ACC112 (cell line): ENCODE results near the gene C1orf198.
A peak's percentile ranks its signal among the peaks of the same experiment; 100 is the strongest.

ENCODE experiments used
- H2AFZ ChIP-seq: fragments of 200-600 bp; sonication (generic); one replicate; pipeline ENCODE4 v1.6.0; 2017; ENCODE audit warnings: antibody characterized with exemption, low read length; ENCODE audit not compliant: unreplicated experiment
- H3K27ac ChIP-seq: fragments of 200-600 bp; sonication (generic); 2 replicates; pipeline ENCODE4 v1.5.1; 2014; ENCODE audit warnings: low read depth, mild to moderate bottlenecking, antibody characterized with exemption, low read length, moderate library complexity
- H3K27me3 ChIP-seq: fragments of 200-600 bp; sonication (generic); 2 replicates; pipeline ENCODE4 v1.6.1; 2014; ENCODE audit warnings: mild to moderate bottlenecking, antibody characterized with exemption, low read length, moderate library complexity, mixed read lengths; ENCODE audit not compliant: insufficient read depth
- H3K36me3 ChIP-seq: fragments of 200-600 bp; sonication (generic); 2 replicates; pipeline ENCODE4 v1.6.1; 2016; ENCODE audit warnings: mild to moderate bottlenecking, antibody characterized with exemption, low read length, moderate library complexity, mixed read lengths; ENCODE audit not compliant: insufficient read depth
- H3K4me1 ChIP-seq: fragments of 200-600 bp; sonication (generic); one replicate; pipeline ENCODE4 v1.6.1; 2016; ENCODE audit warnings: low read length, mixed read lengths; ENCODE audit not compliant: insufficient read depth, unreplicated experiment, control insufficient read depth
- H3K4me3 ChIP-seq: fragments of 200-600 bp; sonication (generic); 2 replicates; pipeline ENCODE4 v1.5.1; 2014; ENCODE audit warnings: mild to moderate bottlenecking, low read depth, low read length
- H3K79me2 ChIP-seq: fragments of 200-600 bp; sonication (generic); one replicate; pipeline ENCODE4 v1.6.0; 2016; ENCODE audit warnings: low read length; ENCODE audit not compliant: control insufficient read depth, unreplicated experiment, insufficient read depth

Gene C1orf198

GRCh38 chr1:230869500-230869899 lies 1.2 kb upstream of the C1orf198 start:
- H3K4me3 ChIP-seq: peak overlapping the region; percentile 71
- peaks cover 23% of the 10 kb centered on the region for H3K4me1 ChIP-seq
- no peaks in the 10 kb centered on the region for H3K36me3 ChIP-seq
- peak overlapping the region; percentile 28 for H3K27ac ChIP-seq
- H3K27me3 ChIP-seq: no peaks in the 10 kb centered on the region
- H2AFZ ChIP-seq: peak overlapping the region; percentile 65
- peaks cover 26% of the 10 kb centered on the region for H3K79me2 ChIP-seq

GRCh38 chr1:230868736-230869385 lies 540 bp upstream of the C1orf198 start:
- Histone ChIP-seq H3K36me3 (no peaks in the 10 kb centered on the region), H3K27ac (peak overlapping the region; percentile 28), H3K4me3 (peak overlapping the region; percentile 71), H3K79me2 (peaks cover 30% of the 10 kb centered on the region), H3K27me3 (no peaks in the 10 kb centered on the region), H3K4me1 (peaks cover 23% of the 10 kb centered on the region), H2AFZ (peak overlapping the region; percentile 65)

DNA sequence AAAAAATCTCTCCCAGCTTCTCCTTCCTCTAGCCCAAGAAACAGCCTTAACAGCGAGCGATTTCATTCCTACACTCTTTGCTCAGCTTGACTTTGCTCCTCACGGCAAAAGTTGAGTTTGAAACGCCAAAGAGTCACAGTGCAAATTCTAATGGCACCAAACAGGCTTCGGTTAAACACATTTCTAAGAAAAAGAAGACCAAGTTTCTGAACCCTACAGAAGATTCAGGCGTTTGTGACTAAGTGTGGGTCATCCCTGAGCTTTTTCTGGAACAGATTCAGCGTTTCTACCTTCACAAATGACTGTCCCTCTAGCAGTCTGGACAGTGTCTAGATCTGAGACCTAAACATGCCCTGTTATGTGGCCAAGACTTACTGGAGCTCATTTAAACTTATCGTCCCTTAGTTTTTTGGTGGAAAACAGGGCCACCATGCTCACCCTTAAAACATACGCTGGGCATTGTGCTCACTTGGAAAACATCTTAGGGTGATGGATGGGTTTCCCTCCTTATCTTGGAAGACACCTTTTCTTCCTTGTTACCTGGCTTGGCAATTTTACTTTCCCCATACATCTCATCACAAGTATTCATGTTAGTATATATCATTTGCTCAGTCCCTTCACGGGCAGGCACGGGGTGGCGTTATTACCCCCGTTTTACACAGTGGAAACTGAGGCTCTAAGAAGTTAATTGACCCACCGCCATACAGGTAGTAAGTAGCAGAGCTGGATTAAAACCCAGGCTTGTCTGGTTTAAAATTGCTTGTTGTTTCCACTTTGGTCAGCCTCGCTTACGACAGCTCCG lies 1.0 kb downstream of the C1orf198 start:
- no peaks in the 10 kb centered on the region for H3K27me3 ChIP-seq
- peak overlapping the region; percentile 93 for H2AFZ ChIP-seq
- no peaks in the 10 kb centered on the region for H3K36me3 ChIP-seq
- peaks cover 30% of the 10 kb centered on the region for H3K4me1 ChIP-seq
- H3K27ac ChIP-seq: peak overlapping the region; percentile 54
- peaks cover 39% of the 10 kb centered on the region for H3K79me2 ChIP-seq
- peak overlapping the region; percentile 87 for H3K4me3 ChIP-seq

DNA sequence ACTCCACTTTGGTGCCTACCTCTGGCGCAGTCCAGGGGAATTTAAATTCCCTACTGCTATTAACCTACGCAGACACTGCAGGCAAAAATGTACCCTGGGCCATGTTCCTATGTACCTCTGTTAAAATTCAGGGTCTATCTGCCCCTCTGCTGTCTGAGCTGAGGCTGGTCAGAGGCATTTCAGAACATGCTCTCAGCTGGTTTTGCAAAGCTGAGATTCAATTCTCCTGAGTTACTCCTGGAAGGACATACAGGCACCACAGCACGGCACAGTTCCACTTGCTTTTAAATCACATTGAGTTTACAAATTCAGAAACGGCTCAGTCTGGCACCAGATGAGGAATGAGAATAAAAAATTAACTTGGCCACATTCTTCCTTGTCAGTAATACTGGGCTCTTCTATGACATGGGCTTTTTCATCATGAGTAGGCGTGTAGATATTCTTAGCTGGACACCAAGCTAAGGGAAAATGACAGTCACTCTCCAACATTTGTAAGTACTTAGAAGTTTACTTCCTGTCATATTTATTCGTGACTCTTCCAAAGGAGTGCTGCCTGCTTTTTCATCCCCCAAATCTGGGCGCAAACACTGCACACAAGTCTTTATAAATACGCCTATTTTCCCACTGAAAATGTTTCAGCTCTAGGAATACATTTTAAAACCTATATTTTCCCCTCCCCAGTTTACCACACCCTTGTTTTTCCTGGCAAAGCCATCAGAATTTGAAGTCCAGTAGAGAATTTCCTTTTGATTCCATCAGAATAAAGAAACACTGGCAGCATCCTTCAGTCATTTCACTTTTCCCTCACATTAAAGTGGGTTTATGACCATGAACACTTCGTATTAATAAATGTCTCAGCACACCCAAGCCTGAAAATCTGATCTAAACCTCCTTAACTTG lies 1.9 kb downstream of the C1orf198 start:
- Histone ChIP-seq H3K4me1 (peaks cover 31% of the 10 kb centered on the region), H3K79me2 (peaks cover 45% of the 10 kb centered on the region), H3K4me3 (peak overlapping the region; percentile 87), H3K27ac (peak overlapping the region; percentile 54), H3K36me3 (no peaks in the 10 kb centered on the region), H2AFZ (peak overlapping the region; percentile 93), H3K27me3 (no peaks in the 10 kb centered on the region)

DNA sequence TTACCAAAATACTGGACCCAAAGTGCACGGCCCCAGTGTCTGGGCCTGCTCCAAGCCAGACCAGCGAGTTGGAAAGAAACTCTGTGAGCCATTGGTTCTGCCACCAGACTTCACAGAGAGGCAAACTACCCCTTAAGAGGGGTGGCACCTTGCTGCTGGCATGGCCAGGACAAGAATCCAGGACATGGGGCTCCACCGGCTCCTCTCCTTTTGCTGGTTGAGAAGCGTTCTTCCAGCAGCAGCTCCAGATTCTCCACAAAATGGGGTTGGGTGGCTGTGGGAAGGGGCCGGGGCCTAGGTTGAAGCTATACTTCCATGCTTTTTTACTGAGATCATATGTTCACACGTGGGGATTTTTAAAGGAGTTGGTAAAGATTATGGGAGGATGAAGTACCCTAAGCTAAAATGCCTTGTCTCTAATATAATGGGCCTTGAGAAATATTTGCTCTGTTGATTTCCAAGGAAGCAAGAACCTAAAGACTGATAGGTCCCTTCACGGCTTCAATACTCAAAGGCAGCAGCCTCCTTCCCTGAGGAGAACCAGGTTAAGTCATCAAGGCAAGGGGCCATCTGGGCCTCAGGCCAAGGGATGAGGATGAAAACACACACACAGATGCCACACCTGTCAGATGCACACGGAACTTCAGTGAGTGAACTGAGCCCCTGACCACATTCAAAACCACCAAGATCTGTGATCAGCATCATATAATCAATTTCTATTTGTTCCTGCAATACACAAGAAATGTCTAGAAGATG lies 3.1 kb downstream of the C1orf198 start:
- Histone ChIP-seq H3K4me1 (peaks cover 31% of the 10 kb centered on the region), H3K27ac (no peak overlapping the region), H2AFZ (no peak overlapping the region), H3K27me3 (no peaks in the 10 kb centered on the region), H3K4me3 (no peak overlapping the region), H3K79me2 (peaks cover 56% of the 10 kb centered on the region), H3K36me3 (no peaks in the 10 kb centered on the region)

DNA sequence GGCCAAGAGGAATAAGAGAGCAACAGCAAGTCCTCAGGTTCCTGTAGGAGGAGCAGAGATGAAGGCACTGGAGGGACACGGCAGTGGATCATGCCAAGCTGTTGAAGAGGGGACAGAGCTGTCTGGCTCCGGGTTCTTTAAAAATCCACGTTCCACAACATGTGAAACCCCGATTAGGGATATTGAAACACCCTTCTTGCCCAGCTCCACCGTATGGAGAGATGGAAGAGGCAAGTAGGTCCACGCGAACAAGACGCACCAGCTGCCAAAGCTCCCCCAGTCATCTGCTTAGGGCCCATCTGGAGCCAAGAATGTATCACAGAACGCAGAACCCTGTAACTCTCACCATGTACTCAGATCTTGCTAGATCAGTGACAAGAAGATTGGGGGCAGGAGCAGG lies 3.9 kb downstream of the C1orf198 start:
- Histone ChIP-seq H3K36me3 (no peaks in the 10 kb centered on the region), H2AFZ (no peak overlapping the region), H3K4me3 (no peak overlapping the region), H3K27ac (no peak overlapping the region), H3K79me2 (peaks cover 58% of the 10 kb centered on the region), H3K27me3 (no peaks in the 10 kb centered on the region), H3K4me1 (peaks cover 24% of the 10 kb centered on the region)

GRCh38 chr1:230863449-230863848 lies 4.9 kb downstream of the C1orf198 start:
- H3K79me2 ChIP-seq: peaks cover 59% of the 10 kb centered on the region
- peaks cover 18% of the 10 kb centered on the region for H3K4me1 ChIP-seq
- H3K27ac ChIP-seq: no peak overlapping the region
- no peak overlapping the region for H2AFZ ChIP-seq
- H3K27me3 ChIP-seq: no peaks in the 10 kb centered on the region
- no peaks in the 10 kb centered on the region for H3K36me3 ChIP-seq
- no peak overlapping the region for H3K4me3 ChIP-seq

DNA sequence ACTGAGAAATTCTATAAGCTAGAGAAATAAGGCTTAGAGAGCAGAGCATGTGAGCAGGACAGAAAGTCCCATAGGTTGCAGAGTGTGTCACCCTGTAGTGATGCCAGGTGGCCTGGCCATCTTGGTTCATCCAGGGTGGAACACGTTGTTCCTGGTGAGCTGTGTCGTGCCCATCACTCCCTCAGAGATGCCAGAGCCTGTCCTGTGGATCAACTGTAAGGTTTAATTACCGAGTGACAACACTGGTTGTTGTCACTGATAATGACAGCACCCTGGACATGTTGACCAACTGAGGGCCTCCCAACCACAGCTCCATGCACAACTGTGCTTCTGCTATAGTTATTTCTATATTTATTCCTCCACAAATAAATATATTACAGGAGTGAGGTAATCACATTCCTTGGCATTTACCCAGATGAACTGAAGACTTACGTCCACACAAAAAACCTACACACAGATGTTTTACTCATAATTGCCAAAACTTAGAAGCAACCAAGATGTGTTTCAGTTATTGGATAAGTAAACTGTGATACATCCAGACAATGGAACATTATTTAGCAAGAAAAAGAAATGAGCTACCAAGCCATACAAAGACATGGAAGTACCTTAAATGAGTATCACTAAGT lies 6.2 kb downstream of the C1orf198 start:
- H3K27ac ChIP-seq: no peak overlapping the region
- no peaks in the 10 kb centered on the region for H3K36me3 ChIP-seq
- H3K27me3 ChIP-seq: no peaks in the 10 kb centered on the region
- no peak overlapping the region for H3K4me3 ChIP-seq
- peaks cover 18% of the 10 kb centered on the region for H3K4me1 ChIP-seq
- no peak overlapping the region for H2AFZ ChIP-seq
- H3K79me2 ChIP-seq: peaks cover 61% of the 10 kb centered on the region

GRCh38 chr1:230861489-230861888 lies 6.8 kb downstream of the C1orf198 start:
- no peak overlapping the region for H2AFZ ChIP-seq
- H3K4me1 ChIP-seq: peaks cover 16% of the 10 kb centered on the region
- peaks cover 63% of the 10 kb centered on the region for H3K79me2 ChIP-seq
- H3K27ac ChIP-seq: no peak overlapping the region
- H3K27me3 ChIP-seq: no peaks in the 10 kb centered on the region
- H3K36me3 ChIP-seq: no peaks in the 10 kb centered on the region
- H3K4me3 ChIP-seq: no peak overlapping the region
